IPS-NIHi7 (cell line): Measurements from ENCODE around the gene TMEM255B.
"Not testable (repeated sequence)": the region's sequence is repeated elsewhere in the genome, so short reads cannot be mapped to it uniquely, and the experiment has no call there.

Source experiments
- DNase-seq: peaks from one replicate; pipeline ENCODE4 v3.0.0; 2012; ENCODE audit warnings: mixed read lengths; ENCODE audit errors: extremely low spot score

The TMEM255B gene

DNA sequence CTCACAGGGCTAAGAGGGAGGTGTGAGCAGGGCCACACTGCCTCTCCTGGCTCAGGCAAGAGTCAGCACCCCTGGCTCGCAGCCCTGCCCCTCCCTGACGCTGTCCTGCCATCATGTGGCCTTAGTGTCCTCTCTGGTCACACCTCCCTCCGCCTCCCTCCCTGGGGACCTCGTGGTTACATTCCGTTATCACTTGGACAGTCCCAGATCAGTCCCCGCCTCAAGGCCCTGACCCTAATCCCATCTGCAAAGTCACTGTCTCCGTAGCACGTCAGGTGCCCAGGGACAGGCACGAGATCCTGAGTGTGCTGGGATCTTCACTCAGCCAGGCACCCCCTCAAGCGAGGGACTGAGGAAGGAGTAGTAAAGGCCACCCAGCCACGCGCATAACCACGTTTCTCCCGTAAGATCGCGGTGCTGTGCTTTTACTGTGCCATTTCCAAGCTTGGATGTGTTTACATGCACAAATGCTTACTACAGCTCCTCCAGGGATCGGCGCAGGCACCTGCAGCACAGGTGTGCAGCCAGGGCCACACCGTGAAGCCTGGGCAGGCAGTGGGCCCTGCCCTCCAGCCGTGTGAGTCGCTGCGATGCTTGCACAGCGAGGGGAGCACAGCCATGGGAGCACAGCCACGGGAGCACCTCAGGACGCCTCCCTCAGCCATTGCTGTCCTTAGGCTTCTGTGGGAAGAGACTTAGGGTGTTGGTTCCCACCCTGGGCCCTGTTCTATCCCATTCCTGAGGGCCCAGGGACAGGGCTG lies 10.7 kb upstream of the TMEM255B start:
- DNase-seq, result no peak

DNA sequence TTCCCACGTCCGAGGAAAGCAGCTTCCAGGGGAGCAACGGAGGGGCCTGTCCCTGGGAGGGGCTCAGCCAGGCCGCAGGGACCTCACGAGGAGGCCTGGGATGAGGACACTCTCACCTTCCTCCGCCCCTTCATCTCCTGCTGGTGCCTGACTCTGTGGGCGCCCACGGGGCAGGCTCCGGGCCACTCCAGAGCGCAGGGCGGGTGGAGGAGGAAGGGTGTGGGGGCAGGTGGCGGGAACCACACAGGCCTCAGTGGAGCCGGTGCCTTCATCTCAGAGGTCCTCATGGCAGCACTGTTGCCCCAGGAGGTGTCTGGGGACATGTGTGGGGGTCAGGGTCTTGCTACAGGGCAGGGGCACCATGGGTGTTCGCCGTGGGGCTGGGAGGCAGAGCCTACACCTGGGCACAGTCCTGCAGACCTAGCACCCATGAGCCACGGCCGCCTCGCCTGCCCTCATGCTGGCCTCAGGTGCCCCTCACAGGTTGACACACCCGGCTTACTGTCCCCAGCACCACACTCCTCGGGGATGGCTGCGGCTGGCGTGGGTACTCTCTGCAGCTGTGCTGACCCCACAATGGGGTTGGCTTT lies 10.1 kb upstream of the TMEM255B start:
- DNase-seq, result no peak

DNA sequence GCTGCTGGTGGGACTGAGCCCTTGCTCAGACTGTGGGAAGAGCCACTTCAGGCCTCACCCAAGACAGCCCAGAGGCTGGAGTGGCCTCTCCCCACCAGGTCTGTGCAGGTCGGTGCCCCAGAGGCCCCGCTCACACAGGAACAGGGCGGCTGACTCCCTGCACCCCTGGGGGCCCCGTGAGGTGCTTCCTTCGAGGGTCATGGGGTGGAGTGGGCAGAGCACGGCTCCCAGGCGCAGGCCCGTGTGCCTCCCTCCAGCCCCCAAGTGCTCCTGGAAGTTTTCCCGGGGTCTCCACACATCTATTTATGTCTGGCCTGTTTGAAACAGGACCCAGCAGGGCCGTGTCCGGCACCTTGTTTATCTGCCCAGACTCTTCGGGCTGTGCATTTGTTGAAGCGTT lies 9.5 kb upstream of the TMEM255B start:
- DNase-seq, result no peak

DNA sequence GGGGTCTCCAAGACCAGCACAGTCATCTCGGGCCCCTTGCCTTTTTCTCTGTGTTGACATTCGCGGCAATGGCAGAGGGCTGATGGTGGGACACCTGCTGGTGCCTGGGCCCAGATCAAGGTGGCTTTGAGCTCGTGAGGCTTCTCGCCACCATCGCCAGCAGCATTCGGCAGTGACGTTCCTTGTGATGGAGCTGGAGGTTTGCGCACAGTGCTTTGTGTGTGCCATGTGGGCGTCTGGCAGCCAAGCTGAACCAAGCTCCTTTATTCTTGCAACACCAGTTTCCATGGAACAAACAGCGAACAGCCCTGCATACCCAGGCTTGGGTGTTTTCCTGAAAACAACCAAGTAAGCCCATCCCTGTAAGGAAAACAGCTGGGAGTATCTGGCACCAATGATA lies 9.1 kb upstream of the TMEM255B start:
- DNase-seq, result no peak

DNA sequence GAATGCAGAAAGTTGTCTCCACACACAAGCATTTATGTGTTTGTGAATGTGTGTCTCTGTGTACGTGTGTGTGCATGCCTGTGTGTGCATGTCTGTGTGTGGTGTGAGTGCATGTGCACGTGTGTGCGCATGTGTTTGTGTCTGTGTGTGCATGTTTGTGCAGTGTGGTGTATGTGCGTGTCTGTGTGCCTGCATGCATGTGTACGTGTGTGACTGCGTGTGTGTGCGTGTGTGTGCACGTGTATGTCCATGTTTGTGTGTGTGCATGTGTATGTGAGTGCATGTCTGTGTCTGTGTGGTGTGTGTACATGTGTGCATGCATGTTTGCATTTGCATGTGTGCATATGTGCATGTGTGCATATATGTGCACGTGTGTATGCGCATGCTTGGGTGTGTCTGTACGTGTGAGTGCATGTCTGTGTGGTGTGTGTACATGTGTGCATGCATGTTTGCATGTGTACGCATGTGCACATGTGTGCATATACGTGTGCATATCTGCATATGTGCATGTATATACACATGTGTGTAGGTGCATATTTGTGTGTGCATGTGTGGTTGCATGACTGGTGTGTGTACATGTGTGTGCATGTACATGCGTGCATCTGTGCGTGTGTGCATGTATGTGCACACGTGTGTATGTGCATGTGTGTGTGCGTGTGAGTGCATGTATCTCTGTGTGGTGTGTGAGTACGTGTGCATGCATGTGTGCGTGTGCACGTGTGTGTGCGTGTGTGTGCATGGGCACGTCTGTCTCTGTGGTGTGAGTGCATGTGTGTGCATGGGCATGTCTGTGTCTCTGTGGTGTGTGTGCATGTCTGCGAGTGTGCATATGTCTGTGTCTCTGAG lies 8.2 kb upstream of the TMEM255B start:
- no peak for DNase-seq

DNA sequence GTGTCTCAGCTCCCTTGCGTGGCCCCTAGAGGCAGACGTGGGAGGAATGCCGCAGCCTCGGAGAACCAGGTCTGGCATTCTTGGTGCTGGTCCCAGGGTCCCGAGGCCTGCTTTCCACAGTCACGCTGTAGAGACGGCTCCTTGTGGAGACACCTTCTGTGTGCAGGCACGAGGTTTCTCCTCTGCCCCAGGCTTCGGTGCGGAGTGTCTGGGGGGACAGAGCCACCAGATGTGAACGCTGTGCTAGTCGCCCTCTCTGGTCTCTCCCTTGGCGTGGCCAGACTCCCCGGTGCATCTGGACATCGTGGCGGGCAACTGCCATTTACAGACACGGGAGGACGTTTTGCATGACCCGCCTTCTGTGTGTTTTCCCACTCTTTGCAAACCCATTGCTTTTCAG lies 7.5 kb upstream of the TMEM255B start:
- no peak for DNase-seq

DNA sequence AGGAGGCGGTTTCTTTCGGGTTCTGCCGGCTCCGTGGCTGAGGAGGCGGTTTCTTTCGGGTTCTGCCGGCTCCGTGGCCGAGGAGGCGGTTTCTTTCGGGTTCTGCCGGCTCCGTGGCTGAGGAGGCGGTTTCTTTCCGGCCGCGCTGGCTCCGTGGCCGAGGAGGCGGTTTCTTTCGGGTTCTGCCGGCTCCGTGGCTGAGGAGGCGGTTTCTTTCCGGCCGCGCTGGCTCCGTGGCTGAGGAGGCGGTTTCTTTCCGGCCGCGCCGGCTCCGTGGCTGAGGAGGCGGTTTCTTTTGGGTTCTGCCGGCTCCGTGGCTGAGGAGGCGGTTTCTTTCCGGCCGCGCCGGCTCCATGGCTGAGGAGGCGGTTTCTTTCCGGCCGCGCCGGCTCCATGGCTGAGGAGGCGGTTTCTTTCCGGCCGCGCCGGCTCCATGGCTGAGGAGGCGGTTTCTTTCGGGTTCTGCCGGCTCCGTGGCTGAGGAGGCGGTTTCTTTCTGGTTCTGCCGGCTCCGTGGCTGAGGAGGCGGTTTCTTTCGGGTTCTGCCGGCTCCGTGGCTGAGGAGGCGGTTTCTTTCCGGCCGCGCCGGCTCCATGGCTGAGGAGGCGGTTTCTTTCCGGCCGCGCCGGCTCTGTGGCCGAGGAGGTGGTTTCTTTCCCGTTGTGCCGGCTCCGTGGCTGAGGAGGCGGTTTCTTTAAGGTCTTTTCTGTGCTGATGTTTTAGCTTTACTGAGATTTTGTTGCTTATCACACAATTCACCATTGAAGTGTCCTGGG lies 6.6 kb upstream of the TMEM255B start:
- DNase-seq, result not testable (repeated sequence)

DNA sequence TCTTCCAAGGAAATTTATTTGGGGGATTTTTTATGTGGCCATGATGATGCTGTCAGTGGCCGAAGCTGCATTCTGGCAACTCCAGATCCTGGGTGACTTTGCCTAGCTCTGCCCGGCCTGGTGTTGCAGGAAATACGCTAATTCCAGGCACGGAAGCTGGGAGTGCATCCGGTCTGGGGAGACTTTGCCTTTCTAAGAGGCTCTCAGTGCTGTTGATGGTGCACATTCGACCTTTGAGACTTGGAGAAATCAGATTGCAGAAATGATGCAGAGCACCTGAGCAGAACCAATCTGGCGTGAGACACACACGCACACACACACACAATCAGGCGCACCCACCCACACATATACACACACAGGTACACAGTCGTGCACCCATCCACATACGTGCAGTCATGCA lies 5.9 kb upstream of the TMEM255B start:
- DNase-seq, result no peak

DNA sequence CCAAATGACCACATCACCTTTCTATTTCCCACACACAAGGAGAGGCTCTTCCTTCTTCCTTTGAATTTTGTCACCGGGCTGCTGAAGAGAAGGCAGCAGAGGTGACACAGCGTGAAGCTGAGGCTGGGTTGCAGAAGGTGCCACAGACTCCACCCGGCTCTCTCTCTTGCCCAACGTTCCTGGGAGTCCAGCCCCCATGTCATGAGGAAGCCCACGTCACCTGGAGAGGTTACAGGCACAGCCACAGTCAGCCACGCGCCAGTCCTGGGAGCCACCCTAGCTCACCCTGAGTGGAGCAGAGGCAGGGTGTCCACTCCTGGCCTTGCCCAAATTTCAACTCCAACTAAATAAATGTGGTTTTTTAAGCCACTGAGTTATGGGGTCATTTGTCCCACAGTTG lies 4.8 kb upstream of the TMEM255B start:
- no peak for DNase-seq

DNA sequence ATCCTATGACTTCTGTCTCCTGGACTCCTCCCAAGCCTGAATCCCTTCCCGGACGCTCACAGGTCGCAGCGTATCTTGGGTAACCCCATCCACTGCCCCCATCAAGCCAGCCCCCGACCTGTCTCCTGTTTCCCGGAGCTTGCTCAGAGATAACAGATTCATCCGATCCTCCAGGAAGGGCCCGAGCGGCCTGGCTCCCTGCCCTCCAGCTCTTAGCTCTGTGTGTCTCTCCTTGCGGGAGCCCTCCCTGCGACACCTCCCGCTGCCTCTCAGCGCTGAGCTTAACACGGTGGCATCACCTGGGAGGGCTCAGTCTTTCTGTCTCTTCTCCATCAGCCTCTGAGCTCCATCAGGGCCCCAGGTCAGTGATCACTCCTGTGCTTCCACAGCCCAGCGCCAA lies 4.3 kb upstream of the TMEM255B start:
- no peak for DNase-seq

DNA sequence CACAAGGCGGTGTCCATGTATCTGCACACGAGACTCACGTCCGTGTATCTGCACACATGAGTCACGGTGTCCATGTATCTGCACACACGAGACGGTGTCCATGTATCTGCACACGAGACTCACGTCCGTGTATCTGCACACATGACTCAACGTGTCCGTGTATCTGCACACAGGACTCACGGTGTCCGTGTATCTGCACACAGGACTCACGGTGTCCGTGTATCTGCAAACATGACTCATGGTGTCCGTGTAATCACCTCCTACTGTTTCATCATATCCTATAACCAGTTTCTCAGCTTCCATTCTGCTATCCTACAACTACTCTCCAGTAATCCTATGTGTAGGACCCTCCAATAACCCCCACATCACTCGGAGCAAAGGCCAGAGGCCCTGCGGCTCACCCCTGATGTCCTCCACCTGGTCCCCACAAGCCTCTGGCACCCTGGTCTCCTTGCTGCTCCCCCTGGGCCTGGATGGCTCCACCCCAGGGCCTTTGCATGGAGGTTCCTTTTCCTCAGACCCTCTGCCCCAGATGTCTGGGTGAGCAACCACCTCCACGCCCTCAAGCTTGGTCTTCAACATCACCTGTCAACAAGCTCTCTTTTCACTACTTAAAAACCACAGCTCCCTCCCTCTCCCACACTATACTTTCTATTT lies 2.5 kb upstream of the TMEM255B start:
- DNase-seq, result no peak

DNA sequence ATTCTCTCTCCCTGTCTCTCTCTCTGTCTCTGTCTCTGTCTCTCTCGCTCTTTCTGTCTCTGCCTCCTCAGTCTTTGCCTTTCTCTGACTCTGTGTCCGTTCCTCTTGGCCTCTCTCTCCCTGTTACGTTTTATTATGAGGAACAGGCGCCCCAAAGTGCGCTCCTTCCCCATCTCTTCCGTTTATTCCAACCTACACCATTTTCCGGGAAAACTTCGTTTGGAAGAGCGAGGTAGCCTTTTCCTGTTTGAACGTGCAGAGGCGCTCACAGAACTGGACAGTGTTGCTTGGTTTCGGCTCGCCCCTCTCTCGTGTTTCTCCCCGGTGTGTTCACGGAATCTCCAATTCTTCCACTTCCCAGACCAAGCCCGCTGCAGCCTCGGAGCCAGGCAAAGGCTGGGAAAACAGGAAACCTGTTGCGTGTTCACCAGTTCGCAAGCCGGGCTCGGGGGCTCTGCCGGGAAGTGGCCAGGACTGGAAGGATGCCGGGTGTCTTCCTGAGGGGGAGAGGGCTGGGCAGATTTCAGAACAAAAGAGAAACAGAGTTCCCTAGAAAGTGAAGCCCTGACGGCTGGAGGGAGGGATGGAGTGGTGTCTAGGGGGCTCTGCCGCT lies 605 bp downstream of the TMEM255B start:
- peak; percentile 44 for DNase-seq

DNA sequence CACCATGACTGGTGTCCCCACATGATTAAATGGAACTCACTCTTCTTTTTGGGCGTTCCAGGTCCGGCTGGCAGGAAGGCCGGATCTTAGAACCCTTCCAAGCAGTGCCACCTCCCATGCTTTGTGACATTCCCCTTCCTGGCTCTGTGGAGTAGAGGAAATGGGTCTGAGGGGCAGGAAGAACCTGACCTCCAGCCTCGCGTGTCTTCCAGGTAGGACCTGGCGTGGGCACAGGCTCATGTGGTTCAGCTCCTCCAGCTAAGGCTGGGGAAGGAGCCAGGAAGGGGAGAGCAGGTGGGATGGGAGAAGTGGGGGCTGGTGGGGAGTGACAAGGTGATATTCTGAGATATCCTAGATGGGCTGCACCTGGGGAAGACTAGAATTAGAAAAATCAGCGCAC lies 2.1 kb downstream of the TMEM255B start:
- DNase-seq, result no peak

DNA sequence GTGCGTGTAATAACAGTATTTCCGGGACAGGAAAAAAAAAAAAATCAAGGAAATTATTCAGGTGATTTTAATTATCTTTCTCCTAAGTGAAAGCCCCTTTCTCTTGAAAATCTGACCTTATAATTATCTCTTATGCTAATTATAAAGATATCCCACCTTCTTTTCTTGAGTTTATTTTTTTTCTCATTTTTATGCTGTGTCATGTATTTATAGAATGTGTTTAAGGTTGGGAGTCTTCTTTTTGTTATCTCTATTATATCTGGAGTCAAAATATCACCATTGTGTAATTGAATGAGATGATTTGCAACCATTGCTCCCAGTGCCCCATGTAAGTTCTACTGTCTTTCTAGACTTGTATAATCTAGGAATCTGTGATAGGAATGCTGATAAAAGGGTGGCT lies 3.0 kb downstream of the TMEM255B start:
- DNase-seq, result no peak

DNA sequence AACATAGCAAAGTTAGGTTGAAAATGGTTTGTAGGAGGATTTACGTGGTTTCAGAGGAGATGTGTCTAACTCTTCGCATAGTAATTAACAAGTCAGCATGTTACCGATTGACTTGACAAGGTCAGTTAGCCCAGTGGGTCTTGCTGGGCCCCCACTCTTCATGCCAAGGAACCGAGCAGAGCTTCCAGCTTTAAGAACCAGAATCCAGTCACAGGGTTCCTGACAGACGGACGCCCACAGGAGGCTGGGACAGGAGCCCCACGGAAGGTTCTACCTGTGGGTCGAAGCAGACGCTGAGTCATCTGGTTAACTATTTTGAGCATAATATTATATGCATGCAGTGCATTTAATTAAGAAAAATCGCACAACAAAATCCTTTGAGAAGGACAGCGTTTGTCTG lies 3.5 kb downstream of the TMEM255B start:
- no peak for DNase-seq

DNA sequence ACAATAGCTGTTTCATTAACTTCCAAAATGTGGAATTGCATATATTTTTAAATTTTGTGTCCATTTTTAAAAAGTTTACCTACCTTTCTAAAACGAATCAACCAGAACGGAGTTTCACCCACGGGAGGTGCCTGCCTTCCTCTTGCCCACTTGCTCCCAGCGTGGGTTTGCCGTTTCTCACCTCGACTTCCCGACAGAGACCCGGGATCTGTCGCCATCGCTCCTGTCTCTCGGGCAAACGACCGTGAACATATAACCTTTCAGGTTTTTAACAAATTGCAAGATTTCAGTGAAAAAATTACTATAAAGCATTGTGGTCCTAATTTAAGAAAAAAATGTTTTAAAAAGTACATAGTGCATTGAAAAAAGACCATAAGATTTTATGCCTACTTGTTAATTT lies 4.2 kb downstream of the TMEM255B start:
- no peak for DNase-seq

DNA sequence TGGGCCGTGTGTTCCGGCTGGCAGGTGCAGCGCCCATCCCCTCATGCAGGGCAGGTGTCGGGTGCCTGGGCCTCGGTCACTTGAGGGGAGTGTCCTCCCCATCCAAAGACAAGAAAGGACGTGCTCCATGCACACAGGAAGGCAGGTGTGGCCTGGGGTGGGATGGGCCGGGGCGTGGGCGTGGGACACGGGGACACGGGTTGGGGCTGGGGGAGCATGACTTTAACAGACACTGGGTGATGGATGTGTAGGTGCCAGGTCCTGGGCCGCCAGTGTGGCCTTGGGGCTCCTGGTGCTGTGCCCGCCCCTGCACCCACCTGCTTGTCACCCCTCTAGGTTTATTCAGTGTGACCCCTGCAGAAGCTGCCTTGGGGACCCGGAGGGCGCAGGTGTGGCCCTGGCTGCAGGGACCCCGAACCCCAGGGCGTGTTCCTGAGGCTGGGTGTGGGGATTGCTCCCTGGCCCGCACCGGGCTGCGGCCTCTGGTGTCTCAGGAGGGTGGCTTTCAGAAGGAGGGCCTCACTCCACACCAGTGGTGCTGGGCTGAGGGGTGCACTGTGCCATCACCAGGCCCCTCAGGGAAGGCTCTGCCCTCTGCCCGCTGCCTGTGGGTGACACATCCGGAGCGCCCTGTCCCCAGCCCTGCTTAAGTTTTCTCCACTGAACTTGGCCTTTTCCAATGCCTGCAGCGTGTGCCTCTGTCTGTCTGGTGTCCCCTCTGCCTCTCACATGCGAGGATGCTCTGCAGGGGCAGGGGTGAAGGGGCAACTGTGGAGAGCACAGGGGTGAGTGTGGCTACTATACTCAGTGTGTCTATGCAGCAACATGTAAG lies 5.2 kb downstream of the TMEM255B start:
- no peak for DNase-seq

DNA sequence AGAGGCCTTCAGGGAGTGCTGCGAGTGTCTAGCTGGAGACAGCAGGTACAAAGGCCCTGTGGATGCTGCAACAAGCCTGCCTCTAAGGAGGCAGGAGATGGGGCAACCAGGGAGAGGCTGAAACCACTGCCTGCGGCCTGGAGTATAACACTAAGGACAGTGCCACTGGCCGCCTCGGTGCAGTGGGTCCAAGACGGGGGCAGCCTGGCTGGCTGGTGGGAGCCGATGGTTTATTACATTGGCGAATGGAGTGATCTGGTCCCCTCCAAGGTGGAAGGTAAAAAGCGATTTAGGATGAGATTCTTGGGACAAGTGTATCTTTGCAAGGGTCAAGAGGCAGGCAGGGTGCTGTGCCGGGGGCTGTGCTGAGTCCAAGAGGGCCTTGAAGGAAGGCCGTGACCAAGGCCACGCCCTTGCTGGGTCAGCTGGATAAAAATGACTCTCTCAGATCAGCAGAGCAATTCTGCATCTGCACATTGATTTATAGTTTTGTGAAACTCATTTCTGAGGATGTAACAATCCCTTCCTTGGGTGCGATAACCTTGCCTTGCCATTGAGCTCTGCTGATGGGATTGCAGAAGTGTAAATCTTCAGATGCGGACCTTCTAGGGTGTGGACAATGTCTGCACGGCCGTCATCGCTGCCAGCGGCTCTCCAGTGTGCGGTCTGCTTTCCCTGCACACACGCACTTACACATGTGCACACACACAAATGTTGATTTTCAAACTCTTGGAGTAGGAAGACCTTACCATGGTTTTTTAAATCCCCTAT lies 6.0 kb downstream of the TMEM255B start:
- DNase-seq, result no peak

DNA sequence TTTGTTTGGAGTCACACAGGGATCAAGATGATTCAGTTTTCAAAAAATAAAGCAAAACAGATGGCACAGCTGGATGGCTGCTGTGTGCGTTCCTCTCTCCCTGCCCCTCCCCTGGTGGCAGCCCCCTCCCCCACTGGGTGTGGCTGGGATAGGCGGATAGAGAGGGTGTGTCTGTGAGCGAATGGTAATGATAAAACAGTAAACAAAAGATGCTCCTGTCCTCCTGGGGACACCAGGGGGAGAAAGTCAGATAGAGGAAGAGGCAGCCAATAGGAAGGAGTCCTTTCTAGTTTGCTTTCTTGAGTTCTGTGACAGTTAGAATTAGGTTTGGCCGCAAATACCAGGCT lies 6.5 kb downstream of the TMEM255B start:
- DNase-seq, result no peak
